Neutrophil (primary cell): ENCODE data around the gene RASSF4.

ENCODE experiments used
- H3K27ac ChIP-seq: fragments of 200-600 bp; sonication (generic); 2 replicates; pipeline ENCODE4 v1.5.1; 2016; ENCODE audit warnings: mild to moderate bottlenecking, moderate library complexity
- H3K27me3 ChIP-seq: fragments of 200-600 bp; sonication (generic); 2 replicates; pipeline ENCODE4 v1.6.0; 2016; ENCODE audit warnings: mild to moderate bottlenecking
- H3K36me3 ChIP-seq: fragments of 200-600 bp; sonication (generic); 2 replicates; pipeline ENCODE4 v1.5.1; 2017
- H3K4me1 ChIP-seq, 2 experiments: fragments of 200-600 bp in 1 of 2; sonication (generic) in 1 of 2; 1 replicate in 1 of 2; 2 replicates in 1 of 2; pipeline versions ENCODE4 v1.5.1 to v1.6.1; 2013 to 2016; ENCODE audit warnings: low read depth in 1 of 2, low read length in 1 of 2, mild to moderate bottlenecking in 1 of 2, moderate library complexity in 1 of 2; ENCODE audit not compliant: control insufficient read depth in 1 of 2, insufficient read depth in 1 of 2
- H3K4me3 ChIP-seq, 2 experiments: fragments of 200-600 bp in 1 of 2; sonication (generic) in 1 of 2; 1 replicate in 1 of 2; 2 replicates in 1 of 2; pipeline ENCODE4 v1.5.1; 2013 to 2016; ENCODE audit warnings: low read depth in 1 of 2, low read length in 1 of 2, mild to moderate bottlenecking in 1 of 2, moderate library complexity in 1 of 2
- H3K9me3 ChIP-seq: fragments of 200-600 bp; sonication (generic); 2 replicates; pipeline ENCODE4 v1.5.1; 2016
- TF ChIP-seq, protein P1 (sequence below): fragments of 200-600 bp; sonication (generic); IDR thresholded peaks from 2 replicates; pipeline ENCODE4 v1.5.1; 2016; ENCODE audit warnings: antibody characterized with exemption

RASSF4 gene

DNA sequence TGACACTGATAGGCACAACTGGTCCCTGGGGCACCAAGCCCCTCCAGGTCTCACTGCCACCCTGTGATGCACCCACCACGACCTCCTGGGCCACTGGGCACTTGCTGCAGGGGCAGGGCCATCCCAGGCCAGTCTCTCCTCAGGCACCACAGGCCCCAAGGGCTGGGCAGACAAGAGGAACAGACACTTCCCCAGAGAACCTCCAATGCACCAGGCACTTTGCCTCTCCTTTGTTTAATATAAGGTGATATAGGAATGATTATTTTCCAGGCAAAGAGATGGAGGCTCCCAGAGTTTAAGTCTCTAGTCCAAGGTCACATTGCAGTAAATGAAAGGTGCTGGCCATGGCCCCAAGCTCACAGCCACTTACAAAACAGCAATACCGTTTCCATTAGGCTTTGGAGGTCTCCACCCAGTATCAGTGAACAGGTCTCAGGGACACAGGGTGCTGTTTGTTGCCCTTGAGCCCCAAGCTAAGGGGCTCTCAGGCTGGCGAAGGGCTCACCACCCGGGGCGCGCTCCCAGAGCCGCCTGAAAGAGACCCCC, 14.6 kb downstream of the RASSF4 start:
- Histone ChIP-seq H3K27ac (peak overlapping the region; percentile 3), H3K27me3 (no peaks in the 10 kb centered on the region), H3K9me3 (no peaks in the 10 kb centered on the region), H3K4me1 (peaks cover 24 to 30% of the 10 kb centered on the region in 2 experiments), H3K4me3 (peak overlapping the region; percentile 62 to 65), H3K36me3 (no peaks in the 10 kb centered on the region)
- TF ChIP-seq, protein P1, sequence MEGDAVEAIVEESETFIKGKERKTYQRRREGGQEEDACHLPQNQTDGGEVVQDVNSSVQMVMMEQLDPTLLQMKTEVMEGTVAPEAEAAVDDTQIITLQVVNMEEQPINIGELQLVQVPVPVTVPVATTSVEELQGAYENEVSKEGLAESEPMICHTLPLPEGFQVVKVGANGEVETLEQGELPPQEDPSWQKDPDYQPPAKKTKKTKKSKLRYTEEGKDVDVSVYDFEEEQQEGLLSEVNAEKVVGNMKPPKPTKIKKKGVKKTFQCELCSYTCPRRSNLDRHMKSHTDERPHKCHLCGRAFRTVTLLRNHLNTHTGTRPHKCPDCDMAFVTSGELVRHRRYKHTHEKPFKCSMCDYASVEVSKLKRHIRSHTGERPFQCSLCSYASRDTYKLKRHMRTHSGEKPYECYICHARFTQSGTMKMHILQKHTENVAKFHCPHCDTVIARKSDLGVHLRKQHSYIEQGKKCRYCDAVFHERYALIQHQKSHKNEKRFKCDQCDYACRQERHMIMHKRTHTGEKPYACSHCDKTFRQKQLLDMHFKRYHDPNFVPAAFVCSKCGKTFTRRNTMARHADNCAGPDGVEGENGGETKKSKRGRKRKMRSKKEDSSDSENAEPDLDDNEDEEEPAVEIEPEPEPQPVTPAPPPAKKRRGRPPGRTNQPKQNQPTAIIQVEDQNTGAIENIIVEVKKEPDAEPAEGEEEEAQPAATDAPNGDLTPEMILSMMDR = no peak

DNA sequence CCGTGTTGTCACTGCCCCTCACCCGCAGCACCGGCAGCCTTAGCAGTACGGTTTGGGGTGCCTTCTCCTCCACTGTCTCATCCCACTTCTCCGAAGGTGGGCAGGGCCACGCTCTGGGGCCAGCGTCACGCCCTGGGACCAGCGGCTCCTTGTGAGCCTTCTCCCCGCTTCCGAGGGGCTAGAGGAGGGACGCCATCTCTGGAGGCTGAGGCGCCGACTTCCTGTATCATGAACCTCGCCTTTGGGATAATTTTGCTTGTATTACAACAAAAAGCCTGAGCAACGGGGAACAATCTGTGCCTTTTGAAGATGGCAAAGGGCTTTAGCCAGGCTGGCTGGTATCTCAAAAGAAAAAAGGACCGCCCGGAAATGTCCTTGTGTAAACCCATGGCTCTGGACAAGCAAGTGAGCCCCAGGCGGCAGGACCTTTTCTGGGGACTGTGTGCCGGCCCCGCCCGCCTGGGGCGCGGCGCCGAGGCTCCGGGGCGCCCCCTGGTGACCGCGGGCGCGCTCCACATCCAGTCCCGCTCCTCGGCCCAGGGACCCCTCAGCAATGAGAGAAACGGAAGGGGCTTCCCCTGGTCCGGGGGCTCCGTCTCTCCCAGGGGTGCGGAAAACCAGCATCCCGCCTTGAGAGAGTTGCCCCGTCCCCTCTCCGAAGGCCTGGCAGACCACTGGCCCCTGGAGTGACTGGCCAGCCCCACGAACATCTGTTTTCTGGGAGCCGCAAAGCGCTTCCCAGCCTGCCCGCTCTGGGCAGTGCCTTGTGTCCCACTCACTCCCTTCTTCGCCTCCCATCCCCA, 15.2 kb downstream of the RASSF4 start:
- peaks cover 18 to 23% of the 10 kb centered on the region in 2 experiments for H3K4me1 ChIP-seq
- peak overlapping the region; percentile 3 for H3K27ac ChIP-seq

DNA sequence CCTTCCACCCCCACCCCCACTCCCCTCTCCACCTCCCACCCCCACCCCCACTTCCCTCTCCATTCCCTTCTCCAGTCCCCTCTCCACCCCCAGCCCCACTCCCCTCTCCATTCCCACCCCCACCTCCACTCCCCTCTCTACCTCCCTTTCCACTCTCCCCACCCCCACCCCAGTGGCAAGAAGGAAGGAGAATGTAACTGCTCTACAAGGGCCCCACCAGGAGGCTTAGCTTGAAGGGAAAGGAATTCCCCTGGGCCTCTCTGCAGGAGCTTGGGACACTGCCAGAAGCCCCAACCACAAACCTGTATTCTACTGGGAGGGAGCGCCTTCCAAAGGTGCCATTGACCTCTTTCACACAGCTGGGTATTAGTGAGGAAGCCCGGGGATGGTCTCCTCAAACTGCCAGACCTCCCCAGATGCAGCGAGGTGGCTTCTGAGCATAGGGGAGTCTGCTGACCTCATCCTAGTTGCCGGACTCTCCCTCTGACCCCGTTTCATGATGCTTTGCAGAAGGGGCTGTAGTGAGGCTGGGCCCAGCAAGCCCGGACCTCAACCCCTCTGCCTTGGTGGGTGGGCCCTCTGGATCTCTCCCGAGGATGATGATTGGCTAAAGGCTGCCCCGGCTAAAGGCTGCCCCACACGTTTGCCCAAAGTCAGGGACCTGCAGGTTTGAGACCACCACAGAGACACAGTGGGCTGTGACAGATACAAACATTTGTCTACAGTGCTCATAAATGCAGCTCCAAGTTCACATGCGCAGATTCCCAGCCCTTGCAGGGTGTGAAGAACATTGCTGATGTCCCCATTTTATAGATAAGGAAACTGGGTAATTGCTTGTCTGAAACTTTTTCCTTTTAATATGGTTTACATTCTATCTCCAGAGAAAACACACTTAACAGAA, 16.1 kb downstream of the RASSF4 start:
- Histone ChIP-seq H3K4me3 (no peak overlapping the region), H3K4me1 (peaks cover 18 to 23% of the 10 kb centered on the region in 2 experiments), H3K36me3 (no peaks in the 10 kb centered on the region), H3K9me3 (no peaks in the 10 kb centered on the region), H3K27me3 (no peaks in the 10 kb centered on the region), H3K27ac (no peak overlapping the region)
- TF ChIP-seq, protein P1 = no peak

More for the DNA sequence above, 15.2 kb downstream of the RASSF4 start:
- H3K36me3 ChIP-seq = no peaks in the 10 kb centered on the region
- TF ChIP-seq, protein P1 = peak; percentile 91
- no peaks in the 10 kb centered on the region for H3K9me3 ChIP-seq
- H3K4me3 ChIP-seq = peak overlapping the region; percentile 62 to 65
- no peaks in the 10 kb centered on the region for H3K27me3 ChIP-seq

DNA sequence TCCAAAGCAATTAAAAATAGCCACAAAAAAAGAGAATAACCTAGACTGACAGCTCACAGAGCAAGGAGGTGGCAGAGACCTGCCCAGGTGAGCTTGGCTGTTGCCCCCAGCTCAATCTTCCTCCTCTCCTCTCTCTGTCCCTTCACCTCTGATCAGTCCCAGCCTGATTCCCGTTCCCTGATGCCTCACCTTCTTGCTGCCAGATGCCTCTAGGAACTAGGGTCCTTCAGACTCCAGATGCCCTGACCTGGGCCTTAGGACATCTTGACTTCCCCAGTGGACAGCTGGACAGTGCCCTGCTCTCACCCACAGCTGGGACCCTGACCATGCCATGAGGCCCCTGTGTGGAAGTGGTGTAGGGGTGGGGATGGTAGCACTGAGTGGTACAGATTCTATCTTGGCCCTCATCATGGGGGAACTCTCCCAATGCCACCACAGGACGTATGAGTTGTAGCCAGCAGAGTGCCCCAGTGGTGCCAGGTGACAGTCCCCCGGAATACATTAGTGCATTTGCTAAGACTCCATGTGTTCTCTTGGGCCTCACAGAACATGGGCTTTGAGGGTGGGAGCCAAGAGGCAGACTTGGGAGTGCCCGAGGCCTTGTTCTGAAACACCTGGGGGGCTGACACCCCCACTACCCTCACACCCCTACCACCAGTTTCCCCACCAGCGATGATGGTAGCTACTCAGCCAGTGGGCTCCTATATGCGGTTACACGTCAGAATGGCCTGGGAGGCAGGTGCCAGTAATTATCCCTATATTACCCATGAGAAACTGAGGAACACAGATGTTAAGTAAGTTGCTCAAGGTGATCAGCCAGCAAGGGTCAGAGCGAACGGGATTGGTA, 17.0 kb downstream of the RASSF4 start:
- TF ChIP-seq, protein P1 = no peak
- H3K27me3 ChIP-seq = no peaks in the 10 kb centered on the region
- no peak overlapping the region for H3K27ac ChIP-seq
- no peak overlapping the region for H3K4me3 ChIP-seq
- no peaks in the 10 kb centered on the region for H3K36me3 ChIP-seq
- peaks cover 18 to 21% of the 10 kb centered on the region in 2 experiments for H3K4me1 ChIP-seq
- H3K9me3 ChIP-seq = no peaks in the 10 kb centered on the region
